Sigmoid colon (tissue), 7 donors: ENCODE results near the gene TMED5. TPM values are rescaled to one million over a fixed set of nuclear protein-coding genes. Genes with fewer than 3 reads are reported as not detected.

Source experiments
- DNase-seq: peaks from one replicate; pipeline ENCODE4 v3.0.0-alpha.2; 2019
- H3K27ac ChIP-seq, 4 donors: fragments of 200-600 bp; sonication (generic); one replicate each; pipeline ENCODE4 v1.5.1; 2016 to 2019; ENCODE audit warnings: mild to moderate bottlenecking in 1 of 4
- H3K27me3 ChIP-seq, 3 donors: fragments of 200-600 bp; sonication (generic); one replicate each; pipeline ENCODE4 v1.5.1; 2019; ENCODE audit warnings: mild to moderate bottlenecking in 1 of 3
- H3K36me3 ChIP-seq, 4 donors: fragments of 200-600 bp; sonication (generic); one replicate each; pipeline ENCODE4 v1.5.1; 2016 to 2019
- H3K4me1 ChIP-seq, 4 donors: fragments of 200-600 bp; sonication (generic); one replicate each; pipeline ENCODE4 v1.5.1; 2017 to 2019
- H3K4me3 ChIP-seq, 4 donors: fragments of 200-600 bp; sonication (generic); one replicate each; pipeline ENCODE4 v1.5.1; 2017 to 2019; ENCODE audit warnings: mild to moderate bottlenecking in 2 of 4, moderate library complexity in 1 of 4
- H3K9me3 ChIP-seq, 4 donors: fragments of 200-600 bp in 3 of 4; sonication (generic) in 3 of 4; one replicate each; pipeline versions ENCODE4 v1.5.1 to v1.6.1; 2013 to 2019
- EP300 ChIP-seq, 4 donors: sonication (generic); formaldehyde crosslinking; IDR thresholded peaks; one replicate each; pipeline ENCODE4 v1.6.1; 2017; ENCODE audit warnings: antibody characterized with exemption in 4 of 4
- POLR2A ChIP-seq, 2 donors: fragments of 450-650 bp; IDR thresholded peaks; one replicate each; pipeline ENCODE4 v1.6.1; 2016; ENCODE audit warnings: antibody characterized with exemption in 2 of 2, mild to moderate bottlenecking in 2 of 2, moderate library complexity in 2 of 2
- POLR2AphosphoS5 ChIP-seq, 4 donors: sonication (generic); formaldehyde crosslinking; IDR thresholded peaks; one replicate each; pipeline ENCODE4 v1.6.1; 2017; ENCODE audit warnings: antibody characterized with exemption in 4 of 4
- WGBS, 2 donors: extraction: QIAGEN DNeasy Blood & Tissue Kit; methylation state at CpG; one replicate each; pipeline ENCODE4 v1.1.7; 2013; 5-methylcytosine and 5-hydroxymethylcytosine counted together
- intact Hi-C: fragments of 100-400 bp; cut with DNase I; formaldehyde crosslinking; loops from one replicate; pipeline ENCODE4 v1.15.1; 2023
- polyA plus RNA-seq, 3 donors: library from polyadenylated mRNA; stranded (reverse); fragments of 200-250 nt; gene quantifications; one replicate each; pipeline ENCODE4 v1.2.3, GENCODE V29; 2013
- total RNA-seq, 4 donors: library from RNA; depleted of rRNA; stranded (reverse); fragments of >200 nt; gene quantifications; one replicate each; pipeline ENCODE4 v1.1.0, GENCODE V29; 2016
- TF ChIP-seq, protein P1 (sequence below), 4 experiments: fragments of 450-650 bp in 3 of 4; fragments of 200-600 bp in 1 of 4; IDR thresholded peaks; one replicate each; pipeline ENCODE4 v1.5.1; 2016 to 2019; ENCODE audit warnings: antibody characterized with exemption in 4 of 4, mild to moderate bottlenecking in 3 of 4, moderate library complexity in 2 of 4
- donor health status: healthy with polysubstance abuse.
- donor health status: Bipolar disorder and iron deficiency.
- donor health status: healthy.

The TMED5 gene
- total and polyA plus RNA-seq, 7 donors: 9.0 to 59.7 (median 41.0) TPM

DNA sequence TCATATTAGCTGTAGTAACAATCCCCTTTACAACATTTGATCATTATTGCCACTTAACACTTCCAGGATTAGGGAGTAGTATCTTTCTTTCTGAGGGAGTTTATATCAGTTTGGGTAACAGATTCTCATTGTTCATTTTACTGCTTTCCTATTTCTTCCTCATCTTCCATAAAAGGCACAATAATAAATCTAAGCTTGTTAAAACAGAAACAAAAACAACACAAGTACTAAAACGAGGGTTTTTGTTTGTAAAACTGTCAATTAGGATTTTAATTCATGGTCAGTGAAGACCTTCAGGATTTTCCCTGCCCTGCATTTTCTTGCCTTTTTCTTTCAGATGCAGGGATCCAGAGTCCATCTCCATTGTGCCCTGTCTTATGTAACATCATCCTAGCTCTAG, 29.5 kb downstream of the TMED5 start:
- no peak for DNase-seq
- Histone ChIP-seq H3K27ac (no peak overlapping the region), H3K4me1 (peaks cover 0 to 9% (median 2%) of the 10 kb centered on the region in 4 donors), H3K4me3 (no peak overlapping the region), H3K9me3 (no peaks in the 10 kb centered on the region), H3K36me3 (peaks cover 0 to 51% (median 2%) of the 10 kb centered on the region in 4 donors), H3K27me3 (no peaks in the 10 kb centered on the region)
- WGBS, 2 donors: 5 to 37% methylated on average over 1 of the region's 1 CpG
- intact Hi-C loops: no loop called here
- no peak for TF ChIP-seq EP300 (IDR thresholded peaks at IDR 0.05)
- TF ChIP-seq POLR2A (IDR thresholded peaks at IDR 0.05): no peak
- no peak for TF ChIP-seq POLR2AphosphoS5 (IDR thresholded peaks at IDR 0.05)
- TF ChIP-seq, protein P1, sequence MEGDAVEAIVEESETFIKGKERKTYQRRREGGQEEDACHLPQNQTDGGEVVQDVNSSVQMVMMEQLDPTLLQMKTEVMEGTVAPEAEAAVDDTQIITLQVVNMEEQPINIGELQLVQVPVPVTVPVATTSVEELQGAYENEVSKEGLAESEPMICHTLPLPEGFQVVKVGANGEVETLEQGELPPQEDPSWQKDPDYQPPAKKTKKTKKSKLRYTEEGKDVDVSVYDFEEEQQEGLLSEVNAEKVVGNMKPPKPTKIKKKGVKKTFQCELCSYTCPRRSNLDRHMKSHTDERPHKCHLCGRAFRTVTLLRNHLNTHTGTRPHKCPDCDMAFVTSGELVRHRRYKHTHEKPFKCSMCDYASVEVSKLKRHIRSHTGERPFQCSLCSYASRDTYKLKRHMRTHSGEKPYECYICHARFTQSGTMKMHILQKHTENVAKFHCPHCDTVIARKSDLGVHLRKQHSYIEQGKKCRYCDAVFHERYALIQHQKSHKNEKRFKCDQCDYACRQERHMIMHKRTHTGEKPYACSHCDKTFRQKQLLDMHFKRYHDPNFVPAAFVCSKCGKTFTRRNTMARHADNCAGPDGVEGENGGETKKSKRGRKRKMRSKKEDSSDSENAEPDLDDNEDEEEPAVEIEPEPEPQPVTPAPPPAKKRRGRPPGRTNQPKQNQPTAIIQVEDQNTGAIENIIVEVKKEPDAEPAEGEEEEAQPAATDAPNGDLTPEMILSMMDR (IDR thresholded peaks at IDR 0.05): no peak

DNA sequence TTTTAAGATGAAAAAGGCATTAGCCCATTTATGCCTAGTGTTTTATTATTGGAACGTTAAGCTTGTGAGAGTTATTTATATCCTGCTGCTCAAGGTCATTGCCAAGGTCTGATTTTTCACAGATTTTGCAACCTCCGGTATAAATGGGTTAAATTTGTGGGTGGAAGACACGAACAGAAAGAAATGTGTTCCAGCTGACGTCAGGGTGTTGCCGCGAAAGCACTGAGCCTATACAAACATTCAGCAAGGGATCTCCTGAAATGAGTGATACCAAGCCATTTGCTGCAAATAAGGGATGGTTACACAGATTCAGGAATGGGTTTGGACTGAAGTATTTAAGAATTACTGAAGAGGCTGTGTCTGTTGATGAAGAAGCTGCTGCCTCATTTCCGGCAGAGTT, 32.2 kb downstream of the TMED5 start:
- DNase-seq: no peak
- Histone ChIP-seq H3K4me3 (no peak overlapping the region), H3K36me3 (peaks cover 0 to 26% (median 0%) of the 10 kb centered on the region in 4 donors), H3K27ac (no peak overlapping the region), H3K4me1 (no peaks in the 10 kb centered on the region), H3K27me3 (no peaks in the 10 kb centered on the region), H3K9me3 (no peaks in the 10 kb centered on the region)
- no peak for TF ChIP-seq POLR2AphosphoS5 (IDR thresholded peaks at IDR 0.05)
- no peak for TF ChIP-seq POLR2A (IDR thresholded peaks at IDR 0.05)
- TF ChIP-seq, protein P1 (IDR thresholded peaks at IDR 0.05): no peak
- TF ChIP-seq EP300 (IDR thresholded peaks at IDR 0.05): no peak
- 40 to 66% methylated on average over 7 of the region's 7 CpGs for WGBS, 2 donors
- intact Hi-C loops: no loop called here

DNA sequence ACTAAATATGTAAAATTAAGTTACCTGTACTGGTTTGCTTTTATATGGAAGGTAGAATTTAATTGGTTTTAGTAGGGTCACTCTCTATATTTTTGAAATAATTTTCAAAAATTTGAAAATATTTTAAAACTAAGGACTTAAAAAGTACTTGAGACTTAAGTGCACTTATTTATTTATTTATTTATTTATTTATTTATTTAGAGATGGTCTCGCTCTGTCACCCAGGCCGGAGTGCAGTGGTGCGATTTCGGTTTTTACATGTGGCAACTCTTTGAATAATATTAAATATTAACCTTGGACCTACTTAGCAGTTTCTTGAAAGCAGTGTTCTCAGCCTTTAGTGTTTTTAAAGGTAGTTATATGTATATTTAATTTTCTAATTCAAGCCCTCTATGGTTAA, 36.4 kb downstream of the TMED5 start:
- intact Hi-C loops: no loop called here
- Histone ChIP-seq H3K36me3 (peaks cover 0 to 16% (median 0%) of the 10 kb centered on the region in 4 donors), H3K9me3 (no peaks in the 10 kb centered on the region), H3K27ac (no peak overlapping the region), H3K4me3 (no peak overlapping the region), H3K27me3 (no peaks in the 10 kb centered on the region), H3K4me1 (no peaks in the 10 kb centered on the region)
- WGBS, 2 donors: 96 to 97% methylated on average over 4 of the region's 4 CpGs
- no peak for TF ChIP-seq POLR2AphosphoS5 (IDR thresholded peaks at IDR 0.05)
- TF ChIP-seq POLR2A (IDR thresholded peaks at IDR 0.05): no peak
- TF ChIP-seq, protein P1 (IDR thresholded peaks at IDR 0.05): no peak
- no peak for TF ChIP-seq EP300 (IDR thresholded peaks at IDR 0.05)
- no peak for DNase-seq

DNA sequence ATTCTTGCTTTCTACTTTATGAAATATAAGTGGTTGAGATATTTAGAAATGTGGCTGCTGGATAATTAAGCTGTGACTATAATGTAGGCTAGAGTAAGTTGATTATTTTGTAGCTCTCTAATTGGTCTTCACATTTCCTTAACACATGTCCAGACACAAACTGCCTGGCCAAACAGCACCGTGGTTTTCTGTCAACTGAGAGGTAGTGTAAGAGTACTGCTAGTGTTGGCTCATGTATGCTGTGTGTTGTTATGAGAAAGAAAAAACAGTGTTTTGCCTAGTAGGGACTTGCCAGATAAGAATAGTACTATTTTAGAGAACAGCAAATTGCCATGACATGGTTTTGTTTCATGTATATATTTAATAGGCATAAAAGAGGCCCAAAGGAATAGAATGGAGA, 37.1 kb downstream of the TMED5 start:
- intact Hi-C loops: no loop called here
- H3K9me3 ChIP-seq: no peaks in the 10 kb centered on the region
- no peak overlapping the region for H3K27ac ChIP-seq
- WGBS, 2 donors: 81 to 90% methylated on average over 1 of the region's 1 CpG
- no peaks in the 10 kb centered on the region for H3K4me1 ChIP-seq
- H3K4me3 ChIP-seq: no peak overlapping the region
- TF ChIP-seq EP300 (IDR thresholded peaks at IDR 0.05) (no peak), POLR2AphosphoS5 (IDR thresholded peaks at IDR 0.05) (no peak), POLR2A (IDR thresholded peaks at IDR 0.05) (no peak)
- TF ChIP-seq, protein P1 (IDR thresholded peaks at IDR 0.05): no peak
- no peak for DNase-seq
- H3K36me3 ChIP-seq: peaks cover 0 to 16% (median 0%) of the 10 kb centered on the region in 4 donors
- no peaks in the 10 kb centered on the region for H3K27me3 ChIP-seq

DNA sequence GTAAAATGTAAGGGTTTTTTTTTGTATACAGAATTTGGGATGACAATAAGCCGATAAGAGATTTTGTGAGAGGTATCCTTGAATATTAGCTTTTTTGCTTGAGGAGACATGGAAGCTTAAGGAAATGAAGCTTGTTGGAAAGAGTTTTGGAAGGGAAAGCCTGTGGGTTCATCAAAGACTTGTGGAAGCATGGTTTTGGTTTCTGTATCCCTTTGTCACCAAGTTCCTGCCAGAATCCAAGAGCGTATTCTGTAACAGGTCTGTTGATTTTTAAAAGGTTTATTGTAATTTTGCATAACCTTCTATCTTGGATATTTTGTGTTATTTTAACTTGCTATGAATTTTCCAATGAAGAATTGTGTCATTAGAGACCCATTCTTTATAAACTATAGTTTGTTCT, 38.1 kb downstream of the TMED5 start:
- intact Hi-C loops: no loop called here
- no peak for TF ChIP-seq POLR2A (IDR thresholded peaks at IDR 0.05)
- TF ChIP-seq EP300 (IDR thresholded peaks at IDR 0.05): no peak
- TF ChIP-seq, protein P1 (IDR thresholded peaks at IDR 0.05): no peak
- no peak for TF ChIP-seq POLR2AphosphoS5 (IDR thresholded peaks at IDR 0.05)
- Histone ChIP-seq H3K4me1 (no peaks in the 10 kb centered on the region), H3K27me3 (no peaks in the 10 kb centered on the region), H3K4me3 (no peak overlapping the region), H3K9me3 (no peaks in the 10 kb centered on the region), H3K27ac (no peak overlapping the region), H3K36me3 (peaks cover 0 to 25% (median 0%) of the 10 kb centered on the region in 4 donors)
- no peak for DNase-seq
- 95 to 99% methylated on average over 2 of the region's 2 CpGs for WGBS, 2 donors
